Trophoblast cell (in vitro differentiated cells and primary cell): ENCODE data around the gene PCP2.

Experiments used
- DNase-seq, 2 donors: peaks; one replicate each; pipeline ENCODE4 v3.0.0-alpha.2; 2016
- H2AFZ ChIP-seq: 2 replicates; pipeline ENCODE4 v1.6.1; 2013; ENCODE audit warnings: low read length, moderate library complexity, mild to moderate bottlenecking; ENCODE audit not compliant: insufficient read depth, poor library complexity
- H2AK5ac ChIP-seq: 2 replicates; pipeline ENCODE4 v1.6.1; 2013; ENCODE audit warnings: mild to moderate bottlenecking, low read length
- H2BK120ac ChIP-seq: 2 replicates; pipeline ENCODE4 v1.6.1; 2013; ENCODE audit warnings: low read length, mild to moderate bottlenecking, moderate library complexity; ENCODE audit not compliant: insufficient read depth, poor library complexity
- H2BK12ac ChIP-seq: 2 replicates; pipeline ENCODE4 v1.6.1; 2013; ENCODE audit warnings: mild to moderate bottlenecking, low read length, moderate library complexity
- H2BK5ac ChIP-seq: 2 replicates; pipeline ENCODE4 v1.6.1; 2013; ENCODE audit warnings: low read length, low read depth, moderate library complexity, mild to moderate bottlenecking; ENCODE audit not compliant: poor library complexity
- H3K14ac ChIP-seq: 2 replicates; pipeline ENCODE4 v1.6.1; 2013; ENCODE audit warnings: mild to moderate bottlenecking, low read length
- H3K18ac ChIP-seq: 2 replicates; pipeline ENCODE4 v1.6.1; 2013; ENCODE audit warnings: mild to moderate bottlenecking, low read length
- H3K23ac ChIP-seq: 2 replicates; pipeline ENCODE4 v1.6.1; 2013; ENCODE audit warnings: low read length
- H3K27ac ChIP-seq: 2 replicates; pipeline ENCODE4 v1.5.1; 2013; ENCODE audit warnings: low read depth, mild to moderate bottlenecking, inconsistent platforms, low read length, moderate library complexity
- H3K27me3 ChIP-seq: 2 replicates; pipeline ENCODE4 v1.6.1; 2013; ENCODE audit warnings: inconsistent platforms, mild to moderate bottlenecking, low read length, moderate library complexity; ENCODE audit not compliant: insufficient read depth
- H3K36me3 ChIP-seq, 2 experiments: 1 replicate in 1 of 2; 2 replicates in 1 of 2; pipeline ENCODE4 v1.6.1; 2013; ENCODE audit warnings: low read length in 2 of 2, mild to moderate bottlenecking in 2 of 2, moderate library complexity in 1 of 2; ENCODE audit not compliant: insufficient read depth in 2 of 2, control insufficient read depth in 1 of 2
- H3K4ac ChIP-seq: 2 replicates; pipeline ENCODE4 v1.6.1; 2013; ENCODE audit warnings: low read depth, mild to moderate bottlenecking, low read length, moderate library complexity
- H3K4me1 ChIP-seq, 2 experiments: 1 replicate in 1 of 2; 2 replicates in 1 of 2; pipeline ENCODE4 v1.6.1; 2013; ENCODE audit warnings: low read length in 2 of 2, mild to moderate bottlenecking in 2 of 2, moderate library complexity in 1 of 2; ENCODE audit not compliant: insufficient read depth in 2 of 2, control insufficient read depth in 1 of 2
- H3K4me2 ChIP-seq: 2 replicates; pipeline ENCODE4 v1.6.1; 2013; ENCODE audit warnings: inconsistent platforms, mild to moderate bottlenecking, low read length, moderate library complexity
- H3K4me3 ChIP-seq: 2 replicates; pipeline ENCODE4 v1.5.1; 2013; ENCODE audit warnings: mild to moderate bottlenecking, low read depth, low read length, inconsistent platforms
- H3K79me1 ChIP-seq: one replicate; pipeline ENCODE4 v1.6.1; 2013; ENCODE audit warnings: low read length
- H3K79me2 ChIP-seq: 2 replicates; pipeline ENCODE4 v1.6.1; 2013; ENCODE audit warnings: low read length, mild to moderate bottlenecking; ENCODE audit not compliant: control insufficient read depth, insufficient read depth, poor library complexity
- H3K9ac ChIP-seq: 2 replicates; pipeline ENCODE4 v1.6.1; 2013; ENCODE audit warnings: mild to moderate bottlenecking, low read length
- H3K9me3 ChIP-seq: 2 replicates; pipeline ENCODE4 v1.6.1; 2013; ENCODE audit warnings: low read depth, mild to moderate bottlenecking, control low read depth, inconsistent platforms, low read length; ENCODE audit not compliant: insufficient read depth
- H4K12ac ChIP-seq: 2 replicates; pipeline ENCODE4 v1.6.1; 2013; ENCODE audit warnings: low read depth, mild to moderate bottlenecking, low read length, moderate library complexity
- H4K8ac ChIP-seq: 2 replicates; pipeline ENCODE4 v1.6.1; 2013; ENCODE audit warnings: low read depth, mild to moderate bottlenecking, low read length, moderate library complexity
- H4K91ac ChIP-seq: one replicate; pipeline ENCODE4 v1.6.1; 2013; ENCODE audit warnings: low read depth, mild to moderate bottlenecking, low read length, moderate library complexity
- WGBS: extraction: QIAGEN DNeasy Blood & Tissue Kit; methylation state at CpG from one replicate; pipeline ENCODE4 v1.1.7; 2013; ENCODE audit warnings: missing lambda C conversion rate; ENCODE audit not compliant: insufficient read length, insufficient coverage; ENCODE audit errors: extremely low coverage; 5-methylcytosine and 5-hydroxymethylcytosine counted together

PCP2 gene

GRCh38 chr19:7636317-7636690, 2.8 kb upstream of the PCP2 start:
- no peak overlapping the region for H2BK120ac ChIP-seq
- H4K12ac ChIP-seq: no peak overlapping the region
- no peak for DNase-seq
- H3K79me1 ChIP-seq: peaks cover 6% of the 10 kb centered on the region
- H2AFZ ChIP-seq: no peak overlapping the region
- H4K91ac ChIP-seq: peak overlapping the region; percentile 11
- H2AK5ac ChIP-seq: no peak overlapping the region
- no CpG with 5 or more reads among the region's 16 CpGs for WGBS
- no peak overlapping the region for H3K27ac ChIP-seq
- H3K79me2 ChIP-seq: peaks cover 7% of the 10 kb centered on the region
- peaks cover 13 to 18% of the 10 kb centered on the region in 2 experiments for H3K36me3 ChIP-seq
- H3K9ac ChIP-seq: no peak overlapping the region
- H3K4me1 ChIP-seq: peaks cover 7 to 11% of the 10 kb centered on the region in 2 experiments
- H4K8ac ChIP-seq: peak overlapping the region; percentile 48
- H3K4me3 ChIP-seq: no peak overlapping the region
- H3K23ac ChIP-seq: no peak overlapping the region
- no peaks in the 10 kb centered on the region for H3K27me3 ChIP-seq
- no peak overlapping the region for H3K18ac ChIP-seq
- no peak overlapping the region for H2BK5ac ChIP-seq
- no peak overlapping the region for H3K4ac ChIP-seq
- no peak overlapping the region for H3K14ac ChIP-seq
- peak overlapping the region; percentile 63 for H3K4me2 ChIP-seq
- peaks cover 11% of the 10 kb centered on the region for H3K9me3 ChIP-seq
- no peak overlapping the region for H2BK12ac ChIP-seq

- Histone ChIP-seq H3K79me1 (peaks cover 6% of the 10 kb centered on the region), H3K18ac (no peak overlapping the region), H3K27me3 (no peaks in the 10 kb centered on the region), H2BK5ac (no peak overlapping the region), H3K27ac (no peak overlapping the region), H3K23ac (no peak overlapping the region), H3K9me3 (peaks cover 11% of the 10 kb centered on the region), H2AK5ac (no peak overlapping the region), H2BK120ac (no peak overlapping the region), H4K8ac (no peak overlapping the region), H3K4me1 (peaks cover 7 to 12% of the 10 kb centered on the region in 2 experiments), H3K14ac (no peak overlapping the region), H2AFZ (no peak overlapping the region), H3K4me3 (no peak overlapping the region), H3K36me3 (peaks cover 13 to 18% of the 10 kb centered on the region in 2 experiments), H4K91ac (no peak overlapping the region), H2BK12ac (no peak overlapping the region), H3K4me2 (no peak overlapping the region), H3K79me2 (peaks cover 7% of the 10 kb centered on the region), H3K4ac (no peak overlapping the region), H4K12ac (no peak overlapping the region), H3K9ac (no peak overlapping the region)
- DNase-seq: no peak
- no CpG with 5 or more reads among the region's 6 CpGs for WGBS
These were observed 2.2 kb upstream of the PCP2 start for GRCh38 chr19:7635670-7636069.

- Histone ChIP-seq H2BK5ac (no peak overlapping the region), H3K36me3 (peaks cover 10 to 17% of the 10 kb centered on the region in 2 experiments), H3K79me1 (peaks cover 8% of the 10 kb centered on the region), H2BK120ac (no peak overlapping the region), H3K27ac (no peak overlapping the region), H3K14ac (no peak overlapping the region), H3K23ac (no peak overlapping the region), H4K91ac (no peak overlapping the region), H3K9me3 (peaks cover 7% of the 10 kb centered on the region), H3K4me2 (no peak overlapping the region), H3K27me3 (no peaks in the 10 kb centered on the region), H3K4me1 (peaks cover 14 to 20% of the 10 kb centered on the region in 2 experiments), H2AFZ (no peak overlapping the region), H3K79me2 (peaks cover 27% of the 10 kb centered on the region), H3K18ac (no peak overlapping the region), H3K4ac (no peak overlapping the region), H3K9ac (no peak overlapping the region), H2AK5ac (no peak overlapping the region), H4K12ac (no peak overlapping the region), H4K8ac (no peak overlapping the region), H3K4me3 (peak overlapping the region; percentile 30), H2BK12ac (no peak overlapping the region)
- no peak for DNase-seq
- WGBS: no CpG with 5 or more reads among the region's 40 CpGs
These were observed 947 bp downstream of the PCP2 start for GRCh38 chr19:7632340-7633203.

- H3K4ac ChIP-seq: no peak overlapping the region
- no peak overlapping the region for H3K14ac ChIP-seq
- peaks cover 12 to 14% of the 10 kb centered on the region in 2 experiments for H3K4me1 ChIP-seq
- H3K36me3 ChIP-seq: peaks cover 19 to 24% of the 10 kb centered on the region in 2 experiments
- no peak overlapping the region for H2BK12ac ChIP-seq
- no CpG with 5 or more reads among the region's 12 CpGs for WGBS
- no peak overlapping the region for H2AK5ac ChIP-seq
- no peak overlapping the region for H2BK5ac ChIP-seq
- no peak overlapping the region for H4K91ac ChIP-seq
- H3K4me3 ChIP-seq: no peak overlapping the region
- DNase-seq: no peak
- H3K9me3 ChIP-seq: peaks cover 7% of the 10 kb centered on the region
- no peaks in the 10 kb centered on the region for H3K27me3 ChIP-seq
- H3K18ac ChIP-seq: no peak overlapping the region
- no peak overlapping the region for H4K8ac ChIP-seq
- peaks cover 2% of the 10 kb centered on the region for H3K79me1 ChIP-seq
- H4K12ac ChIP-seq: no peak overlapping the region
- no peak overlapping the region for H3K27ac ChIP-seq
- H3K4me2 ChIP-seq: no peak overlapping the region
- no peak overlapping the region for H2BK120ac ChIP-seq
- H3K23ac ChIP-seq: no peak overlapping the region
- no peak overlapping the region for H3K9ac ChIP-seq
- H3K79me2 ChIP-seq: peaks cover 21% of the 10 kb centered on the region
- no peak overlapping the region for H2AFZ ChIP-seq
These were observed 1.9 kb downstream of the PCP2 start for GRCh38 chr19:7631577-7631976.
